ENCODE results near the gene EIF2S3B. TPM values are rescaled to one million over a fixed set of nuclear protein-coding genes. Genes with fewer than 3 reads are reported as not detected.

The EIF2S3B gene
- total RNA-seq, 1 donor from 2014 or later, result not detected

GRCh38 chr12:10540776-10541205 is 35.1 kb downstream of the EIF2S3B start:
- no peak for DNase-seq (ENCODE audit: low spot score in 2 of 2)
- Histone ChIP-seq H3K27ac (no peak overlapping the region), H3K4me1 (no peaks in the 10 kb centered on the region), H3K4me3 (no peak overlapping the region), H3K36me3 (no peaks in the 10 kb centered on the region), H3K9me3 (no peaks in the 10 kb centered on the region), H3K27me3 (no peaks in the 10 kb centered on the region)
- TF ChIP-seq, protein P1, sequence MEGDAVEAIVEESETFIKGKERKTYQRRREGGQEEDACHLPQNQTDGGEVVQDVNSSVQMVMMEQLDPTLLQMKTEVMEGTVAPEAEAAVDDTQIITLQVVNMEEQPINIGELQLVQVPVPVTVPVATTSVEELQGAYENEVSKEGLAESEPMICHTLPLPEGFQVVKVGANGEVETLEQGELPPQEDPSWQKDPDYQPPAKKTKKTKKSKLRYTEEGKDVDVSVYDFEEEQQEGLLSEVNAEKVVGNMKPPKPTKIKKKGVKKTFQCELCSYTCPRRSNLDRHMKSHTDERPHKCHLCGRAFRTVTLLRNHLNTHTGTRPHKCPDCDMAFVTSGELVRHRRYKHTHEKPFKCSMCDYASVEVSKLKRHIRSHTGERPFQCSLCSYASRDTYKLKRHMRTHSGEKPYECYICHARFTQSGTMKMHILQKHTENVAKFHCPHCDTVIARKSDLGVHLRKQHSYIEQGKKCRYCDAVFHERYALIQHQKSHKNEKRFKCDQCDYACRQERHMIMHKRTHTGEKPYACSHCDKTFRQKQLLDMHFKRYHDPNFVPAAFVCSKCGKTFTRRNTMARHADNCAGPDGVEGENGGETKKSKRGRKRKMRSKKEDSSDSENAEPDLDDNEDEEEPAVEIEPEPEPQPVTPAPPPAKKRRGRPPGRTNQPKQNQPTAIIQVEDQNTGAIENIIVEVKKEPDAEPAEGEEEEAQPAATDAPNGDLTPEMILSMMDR (IDR thresholded peaks at IDR 0.05), result no peak
- intact Hi-C loops (cut with DNase I), result no loop called here

DNA sequence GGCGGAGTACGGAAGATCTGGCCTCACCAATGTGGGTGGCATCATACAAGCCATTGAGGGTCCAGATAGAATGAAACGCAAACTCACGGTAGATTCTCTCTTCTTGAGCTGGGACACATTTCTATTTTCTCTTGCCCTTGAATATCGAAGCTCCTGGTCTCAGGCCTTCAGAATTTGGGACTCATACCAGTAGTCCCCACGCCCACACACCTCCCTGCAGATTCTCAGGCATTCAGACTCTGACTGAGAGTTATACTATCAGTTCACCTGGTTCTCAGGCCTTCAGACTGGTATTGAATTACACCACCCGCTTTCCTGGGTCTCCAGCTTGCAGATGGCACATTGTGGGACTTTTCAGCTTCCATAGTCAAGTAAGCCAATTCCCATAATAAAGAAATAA is 37.8 kb downstream of the EIF2S3B start:
- no peak overlapping the region for H3K4me3 ChIP-seq
- no peaks in the 10 kb centered on the region for H3K4me1 ChIP-seq
- H3K36me3 ChIP-seq, result no peaks in the 10 kb centered on the region
- no peak overlapping the region for H3K27ac ChIP-seq
- intact Hi-C loops (cut with DNase I), result no loop called here
- TF ChIP-seq, protein P1 (IDR thresholded peaks at IDR 0.05), result no peak
- DNase-seq (ENCODE audit: low spot score in 2 of 2), result no peak
- H3K9me3 ChIP-seq, result no peaks in the 10 kb centered on the region
- no peaks in the 10 kb centered on the region for H3K27me3 ChIP-seq

DNA sequence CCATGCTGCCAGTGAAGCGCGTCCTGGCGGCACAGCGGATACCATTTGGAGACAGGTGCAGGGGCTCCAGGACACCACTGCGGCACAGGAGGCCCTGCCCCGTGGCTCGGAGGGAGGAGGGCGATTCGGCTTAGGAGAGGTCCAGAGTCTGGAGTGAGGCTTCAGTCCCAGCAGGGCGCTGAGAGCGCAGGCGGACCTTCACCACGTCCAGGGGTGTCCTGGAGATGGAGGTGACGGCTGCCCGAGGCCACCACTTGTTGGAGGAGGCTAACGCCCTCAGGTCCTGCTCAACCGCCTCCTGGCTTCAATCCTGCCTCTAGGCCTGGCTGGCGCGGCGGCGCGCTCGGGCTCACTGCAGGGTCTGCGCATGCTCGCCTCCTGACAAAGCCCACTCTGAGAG is 45.7 kb downstream of the EIF2S3B start:
- TF ChIP-seq, protein P1 (IDR thresholded peaks at IDR 0.05), result no peak
- intact Hi-C loops (cut with DNase I), result no loop called here
- no peak overlapping the region for H3K4me3 ChIP-seq
- H3K36me3 ChIP-seq, result no peaks in the 10 kb centered on the region
- DNase-seq (ENCODE audit: low spot score in 2 of 2), result no peak
- no peaks in the 10 kb centered on the region for H3K9me3 ChIP-seq
- H3K27me3 ChIP-seq, result no peaks in the 10 kb centered on the region
- no peak overlapping the region for H3K27ac ChIP-seq
- no peaks in the 10 kb centered on the region for H3K4me1 ChIP-seq

- H3K9me3 ChIP-seq, result no peaks in the 10 kb centered on the region
- no peaks in the 10 kb centered on the region for H3K27me3 ChIP-seq
- DNase-seq (ENCODE audit: low spot score in 2 of 2), result no peak
- H3K4me3 ChIP-seq, result no peak overlapping the region
- no peaks in the 10 kb centered on the region for H3K4me1 ChIP-seq
- intact Hi-C loops (cut with DNase I), result no loop called here
- no peaks in the 10 kb centered on the region for H3K36me3 ChIP-seq
- H3K27ac ChIP-seq, result no peak overlapping the region
- TF ChIP-seq, protein P1 (IDR thresholded peaks at IDR 0.05), result no peak
These were observed 47.5 kb downstream of the EIF2S3B start for GRCh38 chr12:10553148-10553547.

- H3K27me3 ChIP-seq, result no peaks in the 10 kb centered on the region
- TF ChIP-seq, protein P1 (IDR thresholded peaks at IDR 0.05), result no peak
- no peak for DNase-seq (ENCODE audit: low spot score in 2 of 2)
These were observed 48.6 kb downstream of the EIF2S3B start for GRCh38 chr12:10554228-10554755.

More at GRCh38 chr12:10554228-10554755, 48.6 kb downstream of the EIF2S3B start:
- no peaks in the 10 kb centered on the region for H3K4me1 ChIP-seq
- no peaks in the 10 kb centered on the region for H3K9me3 ChIP-seq
- H3K27ac ChIP-seq, result no peak overlapping the region
- no peak overlapping the region for H3K4me3 ChIP-seq
- H3K36me3 ChIP-seq, result no peaks in the 10 kb centered on the region
- intact Hi-C loops (cut with DNase I), result no loop called here
